Left ventricle myocardium inferior (tissue), 1 donor: ENCODE measurements around the gene NOS1AP. TPM values are rescaled to one million over a fixed set of nuclear protein-coding genes. Genes with fewer than 3 reads are reported as not detected.

ENCODE experiments used
- DNase-seq: peaks from one replicate; pipeline ENCODE4 v3.0.0-alpha.2; 2020
- H3K27ac ChIP-seq: fragments of 200-600 bp; replicated peaks from 2 replicates; pipeline ENCODE4 v1.8.0; 2021
- H3K27me3 ChIP-seq: fragments of 200-600 bp; 2 replicates; pipeline ENCODE4 v1.8.0; 2021; ENCODE audit warnings: low read depth
- H3K36me3 ChIP-seq: fragments of 200-600 bp; 2 replicates; pipeline ENCODE4 v1.8.0; 2021
- H3K4me1 ChIP-seq: fragments of 200-600 bp; 2 replicates; pipeline ENCODE4 v1.8.0; 2021
- H3K4me3 ChIP-seq: fragments of 200-600 bp; 2 replicates; pipeline ENCODE4 v1.8.0; 2021; ENCODE audit warnings: mild to moderate bottlenecking, moderate library complexity
- H3K9me3 ChIP-seq: fragments of 200-600 bp; replicated peaks from 2 replicates; pipeline ENCODE4 v1.8.0; 2021
- intact Hi-C: fragments of 100-400 bp; cut with micrococcal nuclease; formaldehyde crosslinking; loops from one replicate; pipeline ENCODE4 v1.11.0; 2022
- total RNA-seq: library from RNA; stranded (reverse); fragmentation: NEBNext Ultra II Directional; extraction: Animal tissue kit (Norgen Biotek cat#: 25700); gene quantifications from one replicate; pipeline ENCODE4 v1.2.1, GENCODE V29; 2021
- TF ChIP-seq, protein P1 (sequence below): fragments of 200-600 bp; IDR thresholded peaks from 2 replicates; pipeline ENCODE4 v1.8.0; 2021; ENCODE audit warnings: antibody characterized with exemption, mild to moderate bottlenecking, borderline replicate concordance
- donor health status: DM: no; HTN: yes; CAD: no; lungs with severe emphysema.

Gene NOS1AP
- total RNA-seq, 1 donor from 2014 or later: 6.2 TPM

DNA sequence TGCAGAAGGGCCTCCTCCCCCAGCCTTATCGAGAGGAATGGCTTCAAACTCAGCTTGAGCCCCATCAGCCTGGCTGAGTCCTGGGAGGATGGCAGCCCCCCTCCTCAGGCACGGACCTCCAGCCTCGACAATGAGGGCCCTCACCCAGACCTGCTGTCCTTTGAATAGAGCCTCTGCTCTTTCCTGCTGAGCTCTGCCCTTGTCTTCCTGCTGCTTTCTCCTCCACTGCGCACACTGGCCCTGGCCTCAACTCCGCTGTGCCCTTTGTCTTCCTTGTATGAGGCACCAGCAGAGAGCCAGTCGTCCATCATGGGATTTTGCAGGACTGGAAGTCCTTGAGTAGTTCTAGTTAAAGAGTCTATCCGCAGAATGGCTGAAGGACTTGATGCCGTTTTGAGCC is 314.0 kb downstream of the NOS1AP start:
- no peaks in the 10 kb centered on the region for H3K27me3 ChIP-seq
- TF ChIP-seq, protein P1, sequence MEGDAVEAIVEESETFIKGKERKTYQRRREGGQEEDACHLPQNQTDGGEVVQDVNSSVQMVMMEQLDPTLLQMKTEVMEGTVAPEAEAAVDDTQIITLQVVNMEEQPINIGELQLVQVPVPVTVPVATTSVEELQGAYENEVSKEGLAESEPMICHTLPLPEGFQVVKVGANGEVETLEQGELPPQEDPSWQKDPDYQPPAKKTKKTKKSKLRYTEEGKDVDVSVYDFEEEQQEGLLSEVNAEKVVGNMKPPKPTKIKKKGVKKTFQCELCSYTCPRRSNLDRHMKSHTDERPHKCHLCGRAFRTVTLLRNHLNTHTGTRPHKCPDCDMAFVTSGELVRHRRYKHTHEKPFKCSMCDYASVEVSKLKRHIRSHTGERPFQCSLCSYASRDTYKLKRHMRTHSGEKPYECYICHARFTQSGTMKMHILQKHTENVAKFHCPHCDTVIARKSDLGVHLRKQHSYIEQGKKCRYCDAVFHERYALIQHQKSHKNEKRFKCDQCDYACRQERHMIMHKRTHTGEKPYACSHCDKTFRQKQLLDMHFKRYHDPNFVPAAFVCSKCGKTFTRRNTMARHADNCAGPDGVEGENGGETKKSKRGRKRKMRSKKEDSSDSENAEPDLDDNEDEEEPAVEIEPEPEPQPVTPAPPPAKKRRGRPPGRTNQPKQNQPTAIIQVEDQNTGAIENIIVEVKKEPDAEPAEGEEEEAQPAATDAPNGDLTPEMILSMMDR: no peak
- intact Hi-C loops: no loop called here

DNA sequence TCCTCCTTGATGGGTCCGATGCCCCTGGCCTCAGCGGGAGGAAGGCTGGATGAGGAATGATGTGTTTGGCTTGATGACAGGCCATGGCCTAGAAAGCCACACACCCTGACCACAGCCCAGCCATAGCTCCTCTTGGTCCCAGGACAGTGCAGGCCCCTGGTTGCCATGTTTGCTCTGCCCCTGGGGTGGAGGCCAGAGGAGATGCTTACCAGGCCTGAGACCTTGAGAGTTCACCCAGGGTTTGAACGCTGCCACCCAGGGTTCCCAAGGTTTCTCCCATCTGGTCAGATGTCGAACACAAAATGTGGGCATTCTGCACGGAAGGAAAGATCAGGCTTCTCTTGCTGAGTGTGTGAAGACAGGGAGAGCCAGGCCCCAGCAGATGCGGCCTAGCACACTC is 314.6 kb downstream of the NOS1AP start:
- Histone ChIP-seq H3K36me3 (no peaks in the 10 kb centered on the region), H3K9me3 (no peaks in the 10 kb centered on the region), H3K27me3 (no peaks in the 10 kb centered on the region), H3K4me1 (no peaks in the 10 kb centered on the region), H3K4me3 (no peak overlapping the region), H3K27ac (no peak overlapping the region)
- no peak for DNase-seq
- intact Hi-C loops: no loop called here
- TF ChIP-seq, protein P1: no peak

More for the DNA sequence above, 314.0 kb downstream of the NOS1AP start:
- no peak for DNase-seq
- H3K36me3 ChIP-seq: no peaks in the 10 kb centered on the region
- H3K4me1 ChIP-seq: no peaks in the 10 kb centered on the region
- H3K9me3 ChIP-seq: no peaks in the 10 kb centered on the region
- no peak overlapping the region for H3K27ac ChIP-seq
- H3K4me3 ChIP-seq: no peak overlapping the region

DNA sequence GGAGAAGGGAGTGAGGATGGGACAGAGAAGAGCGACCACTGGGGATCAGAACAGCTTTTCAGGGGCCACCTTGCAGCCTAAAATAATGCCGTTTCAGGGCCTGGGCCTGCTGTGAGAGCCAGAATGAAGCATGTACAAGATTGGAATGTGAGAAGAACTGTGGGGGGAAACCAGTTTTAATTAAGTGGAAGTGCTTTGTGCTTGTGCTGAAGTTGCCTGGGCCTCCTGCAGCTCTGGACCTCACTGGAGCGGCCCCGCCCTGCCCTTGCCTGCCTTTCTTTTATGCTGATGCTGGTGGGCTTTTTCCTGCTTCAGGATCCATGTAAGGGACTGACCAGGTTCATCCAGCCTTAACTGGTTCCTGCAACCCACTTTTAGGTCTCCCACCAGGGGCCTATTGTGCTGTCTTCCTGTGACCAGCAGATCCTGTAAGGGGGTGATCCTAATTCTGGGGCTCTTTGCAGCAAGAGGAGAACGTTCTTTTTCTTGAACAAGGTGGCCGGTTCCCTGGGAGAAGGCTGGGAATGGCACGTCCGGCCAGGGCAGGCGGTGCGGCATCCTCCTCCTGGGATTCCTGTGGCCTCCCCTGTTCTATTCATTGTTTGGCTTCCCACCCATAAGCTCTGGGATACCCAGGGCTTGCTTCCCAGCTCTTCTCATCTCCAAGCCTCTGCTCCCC is 315.2 kb downstream of the NOS1AP start:
- TF ChIP-seq, protein P1: no peak
- Histone ChIP-seq H3K27ac (no peak overlapping the region), H3K27me3 (no peaks in the 10 kb centered on the region), H3K9me3 (no peaks in the 10 kb centered on the region), H3K4me3 (no peak overlapping the region), H3K36me3 (no peaks in the 10 kb centered on the region), H3K4me1 (no peaks in the 10 kb centered on the region)
- DNase-seq: no peak
- intact Hi-C loops: no loop called here

DNA sequence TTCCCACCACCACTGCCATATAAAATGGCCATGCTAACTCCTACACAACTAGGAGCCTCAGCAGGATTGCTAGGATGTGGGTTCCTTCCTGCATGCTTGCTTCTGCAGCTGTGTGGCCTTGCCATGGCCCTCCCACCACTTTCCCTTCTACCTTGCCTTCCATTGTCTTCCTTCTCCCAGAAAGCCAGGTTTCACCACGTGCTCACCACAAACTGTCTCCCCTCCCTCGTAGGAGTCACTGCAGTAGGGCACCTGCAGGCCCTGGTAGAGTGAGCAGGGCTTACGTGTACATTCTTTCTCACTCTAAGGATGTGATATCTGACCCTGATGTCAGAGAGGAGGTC is 315.8 kb downstream of the NOS1AP start:
- TF ChIP-seq, protein P1: no peak
- Histone ChIP-seq H3K27ac (no peak overlapping the region), H3K9me3 (no peaks in the 10 kb centered on the region), H3K4me3 (no peak overlapping the region), H3K27me3 (no peaks in the 10 kb centered on the region), H3K36me3 (no peaks in the 10 kb centered on the region), H3K4me1 (no peaks in the 10 kb centered on the region)
- intact Hi-C loops: no loop called here
- DNase-seq: no peak

DNA sequence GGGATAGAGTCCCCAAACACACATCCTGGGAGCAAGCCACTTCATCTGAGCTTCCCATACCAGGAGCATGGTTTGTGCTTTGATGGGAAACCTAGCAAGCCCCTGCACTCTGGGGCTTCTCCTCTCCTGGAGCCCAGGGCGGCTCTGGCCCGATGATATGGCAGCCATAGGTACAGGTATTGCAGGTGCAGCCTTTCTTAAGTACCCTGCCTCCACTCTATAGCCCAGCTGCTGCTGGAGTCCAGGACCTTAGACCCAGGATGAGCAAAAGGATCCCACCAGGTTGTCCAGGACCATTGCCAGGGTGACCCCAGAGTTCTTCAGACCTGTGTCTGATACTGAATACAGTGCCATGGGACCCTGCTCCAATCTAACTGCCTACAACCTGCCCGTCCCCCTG is 316.2 kb downstream of the NOS1AP start:
- TF ChIP-seq, protein P1: no peak
- no peaks in the 10 kb centered on the region for H3K36me3 ChIP-seq
- intact Hi-C loops: no loop called here
- peaks cover under 1% of the 10 kb centered on the region for H3K27me3 ChIP-seq
- no peaks in the 10 kb centered on the region for H3K4me1 ChIP-seq
- H3K4me3 ChIP-seq: no peak overlapping the region
- no peak for DNase-seq
- no peaks in the 10 kb centered on the region for H3K9me3 ChIP-seq
- H3K27ac ChIP-seq: no peak overlapping the region
